Measurements from ENCODE around the gene GALNT10.

- TF ChIP-seq CTCF (IDR thresholded peaks at IDR 0.05) (no peak), POLR2A (IDR thresholded peaks at IDR 0.05; ENCODE audit: low read depth) (no peak), POLR2AphosphoS5 (IDR thresholded peaks at IDR 0.05) (no peak), EP300 (IDR thresholded peaks at IDR 0.05) (no peak)
Measured at GRCh38 chr5:154370813-154371212, 180.3 kb downstream of the GALNT10 start.

Data from esophagus muscularis mucosa (tissue), 4 donors.